GM11168 (cell line): ENCODE data around the gene MAGEA3.
"Not testable (repeated sequence)": the region's sequence is repeated elsewhere in the genome, so short reads cannot be mapped to it uniquely, and the experiment has no call there.

Source experiments
- in situ Hi-C: fragments of 300-500 bp; cut with MboI; formaldehyde crosslinking; loops from one replicate; pipeline ENCODE4 v1.12.0; 2022; ENCODE audit warnings: low sequenced_read_pairs; ENCODE audit not compliant: unreplicated experiment

The MAGEA3 gene

GRCh38 chrX:152735101-152735500 is 36.5 kb downstream of the MAGEA3 start:
- in situ Hi-C loops: no loop called here

- in situ Hi-C loops: no loop called here
These were observed 37.4 kb downstream of the MAGEA3 start for GRCh38 chrX:152735860-152736511.

DNA sequence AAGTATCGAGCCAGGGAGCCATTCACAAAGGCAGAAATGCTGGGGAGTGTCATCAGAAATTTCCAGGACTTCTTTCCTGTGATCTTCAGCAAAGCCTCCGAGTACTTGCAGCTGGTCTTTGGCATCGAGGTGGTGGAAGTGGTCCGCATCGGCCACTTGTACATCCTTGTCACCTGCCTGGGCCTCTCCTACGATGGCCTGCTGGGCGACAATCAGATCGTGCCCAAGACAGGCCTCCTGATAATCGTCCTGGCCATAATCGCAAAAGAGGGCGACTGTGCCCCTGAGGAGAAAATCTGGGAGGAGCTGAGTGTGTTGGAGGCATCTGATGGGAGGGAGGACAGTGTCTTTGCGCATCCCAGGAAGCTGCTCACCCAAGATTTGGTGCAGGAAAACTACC is 37.9 kb downstream of the MAGEA3 start:
- in situ Hi-C loops: not testable (repeated sequence)

GRCh38 chrX:152738560-152738959 is 40.0 kb downstream of the MAGEA3 start:
- in situ Hi-C loops: no loop called here
